GM18507 (cell line): ENCODE data around the gene PROK2.

ENCODE experiments used
- DNase-seq: peaks from one replicate; pipeline ENCODE4 v3.0.0; 2011; ENCODE audit warnings: low read depth; ENCODE audit not compliant: insufficient read length; ENCODE audit errors: extremely low spot score
- FAIRE-seq: peaks from 2 replicates; lab custom pipeline; 2011; peaks lifted over from hg19 to GRCh38; lab: Jason Lieb, UNC

The PROK2 gene

GRCh38 chr3:71789922-71790321, 5.0 kb upstream of the PROK2 start:
- DNase-seq (no peak), FAIRE-seq (no peak)

- FAIRE-seq (no peak), DNase-seq (no peak)
Measured at GRCh38 chr3:71787851-71788405, 3.0 kb upstream of the PROK2 start.

DNA sequence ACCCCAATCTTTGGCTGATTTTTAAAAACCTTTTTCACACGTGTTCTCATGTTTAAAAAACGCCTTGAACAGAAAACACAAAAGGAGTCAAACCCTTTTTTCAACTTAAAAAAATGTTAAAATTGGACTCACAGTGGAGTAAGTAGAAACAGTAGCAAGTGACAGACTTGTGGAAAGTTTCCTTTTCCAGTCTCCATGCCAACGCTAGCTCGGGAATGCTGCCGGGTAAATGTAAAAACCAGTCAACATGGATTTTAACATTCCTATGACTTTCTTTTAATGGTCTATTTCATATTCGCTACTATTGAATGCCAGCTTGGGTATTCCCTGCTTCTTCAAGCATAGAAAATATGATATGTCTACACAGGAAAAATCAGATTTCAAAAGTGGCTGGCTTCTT, 1.6 kb upstream of the PROK2 start:
- FAIRE-seq, result no peak

DNA sequence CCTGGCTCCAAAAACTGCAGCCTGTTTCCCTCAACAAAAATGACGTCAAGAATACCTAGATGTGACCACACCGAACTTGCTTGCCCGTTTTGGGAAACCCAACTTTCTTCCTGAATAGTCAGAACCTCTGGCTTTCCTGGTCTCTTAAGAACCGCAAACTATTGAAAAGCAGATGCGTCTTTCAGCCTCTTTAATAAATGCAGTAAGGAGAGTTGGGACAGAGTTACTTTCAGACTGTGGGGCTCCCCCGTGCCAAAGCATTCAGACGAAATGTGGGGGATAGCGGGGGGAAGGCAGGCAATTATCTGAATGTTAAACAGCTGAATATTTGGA, 1.2 kb upstream of the PROK2 start:
- no peak for DNase-seq
- FAIRE-seq, result no peak

More for the DNA sequence above, 1.6 kb upstream of the PROK2 start:
- DNase-seq, result no peak

- FAIRE-seq (no peak), DNase-seq (no peak)
Measured at GRCh38 chr3:71785532-71786216, 726 bp upstream of the PROK2 start.

DNA sequence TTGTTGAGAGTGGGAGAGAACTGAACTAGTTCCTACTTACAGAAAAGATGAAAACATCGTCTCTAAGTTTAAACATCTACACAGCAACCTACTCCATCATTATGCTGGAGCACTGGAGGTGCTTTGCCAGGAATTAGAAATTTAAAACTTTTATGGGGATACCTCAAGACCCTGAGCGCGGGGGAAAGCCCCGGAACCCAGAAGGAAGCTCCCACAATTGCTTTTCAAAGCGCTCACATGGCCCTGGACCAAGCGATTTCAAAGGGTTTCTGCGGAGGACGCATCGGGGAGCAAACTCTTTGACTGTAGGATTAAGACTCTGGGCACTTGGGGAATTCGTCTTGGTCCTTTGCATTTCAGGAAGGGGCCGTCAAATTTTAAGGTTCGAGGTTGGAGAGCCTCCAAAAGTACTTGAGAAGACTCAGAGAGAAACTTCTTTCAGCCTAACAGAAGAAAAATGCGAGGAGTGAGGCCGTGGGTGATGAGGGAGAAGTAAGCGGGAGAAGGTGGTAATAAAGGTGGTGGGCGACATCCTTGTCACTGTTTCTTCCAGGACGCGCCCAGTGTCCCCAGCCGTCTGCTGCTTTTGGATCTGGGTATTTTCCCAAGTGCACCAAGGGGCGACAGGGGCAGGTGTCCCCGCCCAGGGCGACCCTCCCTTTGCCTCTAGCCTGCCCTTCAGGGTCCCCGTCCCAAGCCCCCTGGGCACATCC, 591 bp downstream of the PROK2 start:
- FAIRE-seq, result no peak

GRCh38 chr3:71783152-71783551, 1.8 kb downstream of the PROK2 start:
- FAIRE-seq (no peak), DNase-seq (no peak)

More for the DNA sequence above, 591 bp downstream of the PROK2 start:
- no peak for DNase-seq

GRCh38 chr3:71780430-71780829, 4.5 kb downstream of the PROK2 start:
- FAIRE-seq, result no peak
- no peak for DNase-seq

- FAIRE-seq (peak; percentile 9), DNase-seq (no peak)
Measured at GRCh38 chr3:71779674-71780377, 5.1 kb downstream of the PROK2 start.

DNA sequence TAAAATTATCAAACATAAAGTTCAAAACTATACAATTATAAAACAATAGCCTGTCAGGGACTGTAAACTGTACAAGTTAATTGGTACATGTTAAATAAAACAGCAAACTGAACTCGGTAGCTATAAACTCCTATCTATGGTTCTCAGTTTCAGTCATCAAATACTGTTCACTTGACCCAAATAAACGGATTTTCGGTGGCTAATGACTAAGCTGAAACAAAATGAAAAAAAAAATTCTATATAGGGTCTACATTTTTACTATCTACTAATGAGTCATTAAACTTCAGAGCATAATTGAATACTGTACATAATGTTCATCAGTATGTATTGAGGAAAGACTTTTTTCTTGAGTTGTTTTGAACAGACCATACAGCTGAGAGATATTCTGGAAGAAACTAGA, 6.6 kb downstream of the PROK2 start:
- FAIRE-seq (no peak), DNase-seq (no peak)

DNA sequence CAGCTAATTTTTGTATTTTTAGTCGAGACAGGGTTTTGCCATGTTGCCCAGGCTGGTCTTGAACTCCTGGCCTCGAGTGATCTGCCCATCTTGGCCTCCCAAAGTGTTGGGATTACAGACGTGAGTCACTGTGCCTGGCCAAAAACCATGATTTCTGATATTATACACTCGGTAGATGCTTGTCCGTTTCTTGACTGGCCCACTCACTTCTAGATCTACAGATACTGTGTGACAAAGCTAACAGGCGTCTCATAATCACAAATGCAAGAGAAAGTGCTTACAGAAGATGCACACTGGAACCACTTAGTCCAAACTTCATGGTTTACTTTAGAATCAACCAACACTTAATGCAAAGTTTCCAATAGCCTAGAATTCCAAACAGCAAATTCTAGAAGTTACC, 8.4 kb downstream of the PROK2 start:
- no peak for DNase-seq
- no peak for FAIRE-seq

- FAIRE-seq, result no peak
- DNase-seq, result no peak
Measured at GRCh38 chr3:71771884-71772283, 13.1 kb downstream of the PROK2 start.

DNA sequence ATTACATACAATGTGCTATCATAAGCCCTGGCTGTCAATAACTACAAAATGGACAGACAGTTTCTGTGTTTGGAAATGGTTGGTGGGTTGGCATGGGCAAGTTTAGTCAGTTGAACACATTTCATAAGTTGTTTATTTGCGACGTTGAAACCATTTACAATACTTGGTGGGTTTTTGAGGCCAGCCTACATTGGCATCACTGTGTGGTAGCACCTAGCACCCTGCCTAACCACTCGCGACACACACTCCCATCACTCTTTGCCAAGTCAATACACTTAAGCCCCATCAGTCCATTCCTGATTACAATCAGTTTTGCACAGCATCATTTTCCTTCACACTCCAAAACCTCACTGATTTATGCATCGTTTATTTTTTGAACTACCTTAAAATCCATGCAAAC, 13.8 kb downstream of the PROK2 start:
- FAIRE-seq, result no peak

DNA sequence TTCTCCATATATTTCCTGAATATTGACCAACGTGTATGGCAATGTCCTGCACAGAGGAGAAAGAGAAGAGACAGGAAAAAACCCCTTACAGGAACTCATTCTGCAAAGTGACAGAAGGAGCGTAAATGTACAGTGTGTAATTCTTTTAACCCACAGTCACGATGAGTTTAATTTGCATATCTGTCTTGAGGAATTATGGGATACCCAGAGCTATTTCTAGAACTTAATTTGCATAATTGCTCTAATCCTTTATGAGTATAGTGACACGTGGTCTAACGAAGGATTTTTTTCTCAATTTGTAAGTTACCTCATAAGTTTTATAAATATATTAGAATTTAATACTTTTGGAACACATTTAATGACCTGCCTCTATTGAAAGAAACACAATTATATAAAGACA, 21.5 kb downstream of the PROK2 start:
- FAIRE-seq, result no peak

More for the DNA sequence above, 13.8 kb downstream of the PROK2 start:
- no peak for DNase-seq

GRCh38 chr3:71760140-71760539, 24.8 kb downstream of the PROK2 start:
- DNase-seq (no peak), FAIRE-seq (no peak)

More for the DNA sequence above, 21.5 kb downstream of the PROK2 start:
- DNase-seq, result no peak

- FAIRE-seq, result no peak
- no peak for DNase-seq
Measured at GRCh38 chr3:71759401-71759800, 25.5 kb downstream of the PROK2 start.

GRCh38 chr3:71758091-71758490, 26.9 kb downstream of the PROK2 start:
- no peak for DNase-seq
- FAIRE-seq, result no peak

GRCh38 chr3:71754610-71755253, 30.2 kb downstream of the PROK2 start:
- no peak for FAIRE-seq
- no peak for DNase-seq

DNA sequence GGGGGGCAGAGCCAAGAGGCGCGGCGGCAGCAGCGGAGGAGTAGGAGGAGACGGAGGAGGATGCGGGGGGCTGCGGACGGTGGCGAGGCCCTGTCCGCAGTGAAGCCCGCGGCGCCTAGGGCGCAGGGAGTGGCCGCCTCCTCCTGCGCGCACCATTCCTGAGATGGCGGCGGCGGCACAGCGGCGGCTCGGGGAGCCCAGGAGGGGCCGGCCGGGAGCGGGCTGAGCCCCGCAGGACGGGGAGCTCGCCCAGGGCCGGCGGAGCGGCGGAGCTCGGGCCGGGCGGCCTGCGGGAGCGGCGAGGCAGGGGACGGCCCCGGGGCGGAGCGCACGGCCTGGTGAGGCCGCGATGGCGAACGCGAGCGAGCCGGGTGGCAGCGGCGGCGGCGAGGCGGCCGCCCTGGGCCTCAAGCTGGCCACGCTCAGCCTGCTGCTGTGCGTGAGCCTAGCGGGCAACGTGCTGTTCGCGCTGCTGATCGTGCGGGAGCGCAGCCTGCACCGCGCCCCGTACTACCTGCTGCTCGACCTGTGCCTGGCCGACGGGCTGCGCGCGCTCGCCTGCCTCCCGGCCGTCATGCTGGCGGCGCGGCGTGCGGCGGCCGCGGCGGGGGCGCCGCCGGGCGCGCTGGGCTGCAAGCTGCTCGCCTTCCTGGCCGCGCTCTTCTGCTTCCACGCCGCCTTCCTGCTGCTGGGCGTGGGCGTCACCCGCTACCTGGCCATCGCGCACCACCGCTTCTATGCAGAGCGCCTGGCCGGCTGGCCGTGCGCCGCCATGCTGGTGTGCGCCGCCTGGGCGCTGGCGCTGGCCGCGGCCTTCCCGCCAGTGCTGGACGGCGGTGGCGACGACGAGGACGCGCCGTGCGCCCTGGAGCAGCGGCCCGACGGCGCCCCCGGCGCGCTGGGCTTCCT, 31.0 kb downstream of the PROK2 start, which contains the start of gene GPR27:
TSS of gene GPR27 (plus strand) at position 155 of the 909 bp plus-strand sequence. CDS start at position 350, 195 bp downstream.
- FAIRE-seq (no peak), DNase-seq (no peak)
